Activated T-cell treated with anti-CD3 and anti-CD28 coated beads, Interleukin-2, amount 50 U/mL, for 72 hours (primary cell): ENCODE data around the gene ATG12. TPM values are rescaled to one million over a fixed set of nuclear protein-coding genes. Genes with fewer than 3 reads are reported as not detected.

Experiments
- ATAC-seq, 2 donors: fragments of 150-1000 bp; cut with Tn5 transposase; replicated peaks in 1 of 2; 2 replicates each; pipeline ENCODE4 v1.10.0; 2021; ENCODE audit warnings: moderate library complexity in 2 of 2, mild to moderate bottlenecking in 1 of 2
- DNase-seq, 2 donors: peaks; one replicate each; pipeline ENCODE4 v3.0.0; 2021 to 2022; ENCODE audit warnings: mixed read lengths in 1 of 2
- H3K27ac Mint-ChIP-seq: one replicate; pipeline ENCODE4 v1.8.0; 2022; ENCODE audit warnings: mild to moderate bottlenecking, moderate library complexity, mixed read lengths
- H3K27me3 Mint-ChIP-seq: one replicate; pipeline ENCODE4 v1.8.0; 2022; ENCODE audit warnings: low read depth, mixed read lengths
- H3K36me3 Mint-ChIP-seq, 2 donors: one replicate each; pipeline ENCODE4 v1.8.0; 2022; ENCODE audit warnings: mixed read lengths in 2 of 2, mild to moderate bottlenecking in 1 of 2; ENCODE audit not compliant: insufficient read depth in 2 of 2
- H3K4me1 Mint-ChIP-seq: one replicate; pipeline ENCODE4 v1.8.0; 2022; ENCODE audit warnings: low read depth, mixed read lengths
- H3K4me3 Mint-ChIP-seq, 2 donors: one replicate each; pipeline ENCODE4 v1.8.0; 2022; ENCODE audit warnings: mild to moderate bottlenecking in 2 of 2, mixed read lengths in 2 of 2, moderate library complexity in 2 of 2
- H3K9me3 Mint-ChIP-seq, 2 donors: one replicate each; pipeline ENCODE4 v1.8.0; 2022; ENCODE audit warnings: mixed read lengths in 2 of 2
- total RNA-seq, 2 donors: library from RNA; stranded (reverse); gene quantifications; one replicate each; pipeline ENCODE4 v1.2.3, GENCODE V29; 2022

ATG12 gene
- total RNA-seq, 2 donors from 2014 or later = 43.0 to 50.0 TPM

GRCh38 chr5:115785381-115786065 is 55.8 kb downstream of the ATG12 start:
- Mint-ChIP-seq H3K27me3 (peaks cover 71% of the 10 kb centered on the region), H3K36me3 (no peaks in the 10 kb centered on the region), H3K4me3 (no peak overlapping the region), H3K4me1 (no peaks in the 10 kb centered on the region), H3K27ac (no peak overlapping the region), H3K9me3 (peaks cover 3% of the 10 kb centered on the region in 2 donors)
- ATAC-seq = no peak
- no peak for DNase-seq

GRCh38 chr5:115778417-115778816 is 62.9 kb downstream of the ATG12 start:
- Mint-ChIP-seq H3K36me3 (no peaks in the 10 kb centered on the region), H3K4me1 (no peaks in the 10 kb centered on the region), H3K4me3 (no peak overlapping the region), H3K27ac (no peak overlapping the region), H3K27me3 (peaks cover 56% of the 10 kb centered on the region), H3K9me3 (no peaks in the 10 kb centered on the region)
- DNase-seq (no peak), ATAC-seq (no peak)

Other genes starting within 250 kb of the ATG12 start
- 1 to 10 TPM in 1 of 2 donors, under 1 TPM in 1; 0.77 to 2.1 TPM for gene TICAM2, start 239.1 kb downstream of the ATG12 start, total RNA-seq
- 10 to 100 TPM; 31.5 to 46.9 TPM for gene TMED7, start 215.5 kb downstream of the ATG12 start, total RNA-seq
- gene CDO1, start 24.9 kb downstream of the ATG12 start, total RNA-seq = under 1 TPM; 0.42 to 0.50 TPM
- gene AP3S1, start 370 bp upstream of the ATG12 start, total RNA-seq = 10 to 100 TPM; 58.7 to 63.4 TPM
- gene LVRN, start 120.9 kb upstream of the ATG12 start, total RNA-seq = under 1 TPM in 1 of 2 donors, not detected in 1; 0.07 TPM
- not detected for gene ARL14EPL, start 190.9 kb upstream of the ATG12 start, total RNA-seq
- gene COMMD10, start 243.5 kb upstream of the ATG12 start, total RNA-seq = 10 to 100 TPM; 21.9 to 22.9 TPM